HG02610 (cell line): Measurements from ENCODE around the gene ITPR1.

ENCODE experiments used
- ATAC-seq: cut with Tn5 transposase; IDR thresholded peaks from one replicate; pipeline ENCODE4 v1.9.1; 2021; ENCODE audit warnings: mild to moderate bottlenecking, moderate library complexity; ENCODE audit not compliant: unreplicated experiment

The ITPR1 gene

GRCh38 chr3:4564928-4565586, 71.9 kb downstream of the ITPR1 start:
- no peak for ATAC-seq

GRCh38 chr3:4565809-4566501, 72.8 kb downstream of the ITPR1 start:
- no peak for ATAC-seq

DNA sequence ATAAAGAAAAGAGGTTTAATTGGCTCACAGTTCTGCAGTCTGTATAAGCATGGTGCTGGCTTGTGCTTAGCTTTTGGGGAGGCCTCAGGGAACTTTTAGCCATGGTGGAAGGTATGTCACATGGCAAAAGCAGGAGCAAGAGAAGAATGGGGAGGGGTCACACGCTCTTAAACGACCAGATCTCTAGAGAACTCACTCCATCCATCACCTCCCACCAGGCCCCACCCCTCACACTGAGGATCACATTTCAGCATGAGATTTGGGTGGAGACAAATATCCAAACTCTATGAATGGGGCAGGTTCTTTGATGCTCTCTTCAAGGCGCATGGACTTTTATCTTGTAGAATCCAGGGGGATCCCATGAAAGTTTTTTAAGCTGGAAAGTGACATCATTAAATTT, 75.7 kb downstream of the ITPR1 start:
- ATAC-seq: no peak

GRCh38 chr3:4570840-4571621, 77.9 kb downstream of the ITPR1 start:
- peak; percentile 75 for ATAC-seq

DNA sequence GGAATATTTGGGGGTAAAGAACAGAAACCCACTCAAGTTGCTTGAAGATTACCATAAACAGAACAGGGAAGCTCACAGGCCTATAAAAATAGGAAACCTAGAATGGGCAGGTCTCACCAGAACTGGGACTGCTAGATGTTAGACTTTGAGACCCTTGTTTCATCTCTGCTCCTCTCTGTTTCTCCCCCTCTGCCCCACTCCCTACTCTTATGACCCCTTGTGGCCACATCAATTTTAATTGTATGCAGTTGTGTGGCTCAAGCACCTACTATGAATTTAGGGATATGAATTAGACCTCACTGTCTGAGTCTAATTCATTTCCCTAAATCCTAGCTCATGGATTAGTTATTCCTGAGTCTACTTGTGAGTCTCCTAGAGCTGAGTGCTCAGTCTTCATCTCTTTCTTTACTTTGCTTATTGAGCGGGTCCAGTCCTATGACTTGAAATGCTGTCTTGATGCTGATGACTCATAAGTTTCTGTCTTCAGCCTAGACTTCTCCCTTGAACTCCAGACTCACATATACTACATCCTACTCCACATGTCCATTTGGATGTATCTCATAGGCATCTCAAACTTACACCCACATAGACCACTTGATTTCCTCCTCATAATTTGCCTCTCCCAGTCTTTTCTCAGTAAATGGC, 78.7 kb downstream of the ITPR1 start:
- peak; percentile 38 for ATAC-seq

DNA sequence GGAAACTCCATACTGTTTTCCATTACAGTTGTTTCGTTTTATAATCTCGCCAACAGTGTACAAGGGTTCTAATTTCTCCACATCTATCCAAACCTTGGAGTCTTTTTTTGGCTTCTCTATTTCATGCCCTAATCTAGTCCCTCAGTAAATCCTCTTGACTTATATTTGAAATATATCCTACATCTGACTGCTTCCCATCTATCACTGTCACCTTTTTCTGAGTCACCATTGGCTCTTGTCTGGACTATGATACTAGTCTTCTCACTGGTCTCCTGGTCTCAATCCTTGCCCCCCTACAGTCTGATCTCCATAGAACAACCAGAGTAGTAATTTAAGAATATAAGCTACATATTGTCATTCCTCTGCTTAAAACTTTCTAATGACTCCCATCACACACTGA, 80.0 kb downstream of the ITPR1 start:
- no peak for ATAC-seq

DNA sequence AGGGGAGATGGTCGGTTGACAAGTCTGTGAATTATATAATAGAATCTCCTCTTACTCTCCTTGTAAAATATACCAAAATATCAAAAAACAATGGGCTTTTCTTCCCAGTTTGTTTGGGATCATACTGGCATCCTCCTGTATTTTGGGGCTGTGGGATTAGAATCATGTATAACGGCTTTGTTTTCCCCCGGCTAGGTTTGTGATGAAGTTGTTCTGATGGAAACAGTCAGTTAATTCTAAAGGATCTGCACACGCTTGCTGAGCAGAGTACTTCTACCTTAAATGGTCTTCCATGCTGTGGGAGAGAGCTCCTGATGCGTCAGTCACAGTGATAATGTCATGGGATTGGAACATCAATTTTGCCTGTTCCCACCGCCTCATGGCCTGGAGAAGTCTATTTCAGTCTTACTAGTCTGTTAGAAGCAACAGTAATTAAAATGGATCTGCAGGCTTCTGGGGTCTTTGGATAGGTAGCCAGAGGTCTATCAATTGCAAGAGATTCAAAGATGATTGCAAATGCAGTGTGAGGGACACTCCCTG, 81.3 kb downstream of the ITPR1 start:
- ATAC-seq: no peak

- no peak for ATAC-seq
These were observed 82.2 kb downstream of the ITPR1 start for GRCh38 chr3:4575381-4575780.

- ATAC-seq: no peak
These were observed 84.6 kb downstream of the ITPR1 start for GRCh38 chr3:4577721-4578120.

- ATAC-seq: no peak
These were observed 87.4 kb downstream of the ITPR1 start for GRCh38 chr3:4580346-4581123.

DNA sequence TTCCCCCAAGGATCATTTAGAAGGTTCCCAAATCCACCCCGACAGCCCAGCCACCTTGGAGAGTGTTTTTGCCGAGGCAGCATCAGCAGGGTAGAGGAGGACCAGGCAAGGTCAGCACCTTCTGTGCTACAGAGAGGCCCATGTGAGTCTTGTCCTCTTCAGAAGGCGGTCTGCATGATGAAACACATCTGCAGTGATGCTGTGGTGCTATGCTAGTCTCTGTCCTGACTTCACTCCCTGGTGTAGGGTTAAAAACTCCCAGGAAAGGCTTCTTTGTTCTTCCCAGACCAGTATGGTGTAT, 87.9 kb downstream of the ITPR1 start:
- ATAC-seq: no peak

DNA sequence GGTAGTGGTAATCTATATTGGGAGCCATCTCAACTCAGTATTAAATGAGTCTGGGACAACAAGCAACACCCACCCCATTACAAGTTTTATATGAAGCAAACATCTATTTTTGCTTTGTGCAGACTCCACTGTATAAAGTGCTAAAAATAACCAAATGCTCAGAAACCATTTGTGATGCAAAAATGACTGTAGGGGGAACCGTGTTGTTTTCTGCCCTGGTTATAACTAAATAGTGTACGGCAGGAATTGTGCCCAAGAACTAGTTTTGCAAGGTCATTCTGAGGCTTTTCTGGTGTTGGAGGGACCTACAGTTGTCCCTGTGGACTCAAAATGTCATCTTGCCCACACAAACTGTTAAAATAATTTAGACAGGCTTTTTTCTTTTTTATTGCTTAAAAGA, 88.3 kb downstream of the ITPR1 start:
- ATAC-seq: no peak

DNA sequence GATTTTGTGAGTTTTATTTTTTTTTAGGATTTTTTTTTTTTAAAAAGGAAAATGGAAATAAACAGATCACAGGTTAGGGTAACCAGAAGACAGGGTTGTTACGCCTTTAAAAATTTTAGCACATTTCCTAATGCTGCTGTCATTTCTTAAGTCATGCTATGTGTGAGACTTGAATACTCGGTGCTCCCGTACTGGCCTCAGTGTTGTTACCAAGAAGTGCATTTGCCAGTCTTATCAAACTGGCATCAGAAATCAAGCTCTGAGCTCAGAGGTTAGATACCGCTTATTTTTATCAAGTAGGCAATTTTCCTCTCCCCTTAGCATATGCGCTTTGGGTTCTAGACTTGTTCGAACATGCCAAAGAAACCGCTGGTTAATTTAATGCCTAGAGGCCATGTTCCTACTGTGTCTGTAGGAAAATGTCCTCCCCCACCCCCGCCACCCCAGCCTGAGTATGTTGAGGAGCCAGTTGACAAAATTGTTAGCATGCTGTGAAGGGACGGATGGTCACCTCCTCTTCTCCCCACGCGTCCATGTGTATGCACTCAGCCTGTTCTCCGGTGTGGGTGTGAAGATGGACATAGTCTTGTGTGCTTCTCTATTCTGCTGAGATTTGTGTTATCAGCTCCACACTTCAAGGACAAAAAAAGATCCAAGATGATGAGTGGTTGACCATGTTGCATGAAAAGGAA, 88.9 kb downstream of the ITPR1 start:
- ATAC-seq: no peak

DNA sequence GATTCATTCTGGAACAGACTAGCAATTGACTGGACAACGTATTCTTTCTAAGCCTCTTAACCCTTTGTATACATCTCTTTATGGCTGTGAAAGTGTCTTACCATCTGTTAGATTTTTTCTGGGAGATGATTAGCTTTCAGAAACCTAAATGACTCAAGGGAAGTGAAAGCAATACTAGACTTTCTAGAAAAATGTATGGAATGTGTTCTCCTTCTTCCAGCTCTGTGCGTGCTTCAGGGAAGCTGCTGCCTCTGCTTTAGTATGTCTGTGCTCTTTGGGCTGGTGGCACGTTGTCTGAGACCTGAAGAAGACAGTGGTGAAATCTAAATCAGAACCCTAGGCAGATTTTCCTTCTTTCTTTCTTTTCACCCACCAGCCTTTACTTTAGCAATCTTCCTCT, 89.5 kb downstream of the ITPR1 start:
- no peak for ATAC-seq

DNA sequence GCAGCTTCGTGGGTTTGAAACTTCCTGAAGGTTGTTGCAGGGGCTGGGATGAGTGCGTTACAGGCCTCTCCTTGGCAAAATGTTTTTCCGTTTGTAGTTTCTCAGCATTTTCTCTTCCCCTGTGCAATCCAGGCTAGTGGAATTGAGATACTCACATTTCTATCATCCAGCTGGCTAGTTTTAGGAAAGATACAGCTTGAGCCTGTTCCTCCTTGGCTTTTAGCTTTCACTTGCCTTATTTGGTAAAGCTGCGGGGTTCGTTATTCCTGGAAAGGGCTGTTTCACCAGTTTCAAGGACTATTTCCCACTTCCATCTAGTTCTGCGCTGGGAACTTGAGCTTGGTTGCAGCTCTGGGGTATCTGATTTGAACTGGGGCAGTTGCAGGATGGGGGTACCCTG, 90.3 kb downstream of the ITPR1 start:
- no peak for ATAC-seq

DNA sequence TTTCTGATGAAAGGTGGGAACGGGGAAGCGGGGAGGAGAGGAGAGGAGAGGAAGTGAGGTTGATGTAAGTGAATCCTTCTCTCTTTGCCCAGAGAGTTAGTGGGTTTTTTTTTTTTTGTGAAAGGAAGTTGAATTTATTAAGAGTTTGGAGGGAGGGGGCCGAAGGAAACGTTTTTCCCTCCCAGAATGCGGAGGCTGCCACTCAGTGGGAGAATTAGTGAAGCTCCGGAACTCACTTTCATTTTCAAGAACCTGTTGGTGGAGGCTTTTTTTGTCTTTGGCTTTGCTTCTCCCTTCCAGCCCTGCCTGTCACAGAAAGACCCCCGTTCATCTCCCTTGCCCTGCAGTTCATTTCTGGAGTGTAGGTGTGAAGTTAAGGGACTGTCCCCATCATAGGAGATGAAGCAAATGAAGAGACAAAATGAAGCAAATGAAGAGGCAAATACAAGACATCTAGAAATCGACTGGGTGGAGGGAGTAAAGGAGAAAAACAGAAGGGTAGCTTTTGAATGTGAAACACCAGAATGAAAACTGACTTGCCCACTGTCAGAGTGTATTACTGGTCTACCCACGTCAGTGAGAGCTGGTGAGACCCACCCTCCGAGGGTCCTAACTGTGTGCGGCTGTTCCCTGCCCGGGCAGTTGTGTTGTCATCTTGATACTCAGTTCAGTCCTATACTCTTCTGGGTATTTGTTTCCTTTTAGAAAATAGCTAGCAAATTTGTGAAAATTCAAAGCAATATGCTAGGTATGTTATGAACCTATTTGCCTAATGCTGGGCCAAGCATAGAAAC, 91.5 kb downstream of the ITPR1 start:
- peak; percentile 50 for ATAC-seq

DNA sequence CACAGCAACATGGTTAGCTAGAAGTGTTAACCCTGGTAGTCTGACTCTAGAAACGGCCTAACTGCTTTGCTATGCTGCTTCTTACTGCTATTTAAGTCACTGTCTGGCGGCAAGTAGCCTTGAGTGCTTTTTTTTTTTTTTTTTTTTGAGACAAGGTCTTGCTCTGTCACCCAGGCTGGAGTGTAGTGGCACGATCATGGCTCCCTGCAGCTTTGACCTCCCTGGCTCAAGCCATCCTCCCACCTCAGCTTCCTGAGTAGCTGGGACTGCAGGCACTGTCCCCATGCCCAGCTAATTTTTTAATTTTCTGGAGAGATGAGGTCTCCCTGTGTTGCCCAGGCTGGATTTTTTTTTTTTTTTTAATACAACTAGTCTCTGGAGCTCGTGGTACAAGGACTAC, 93.2 kb downstream of the ITPR1 start:
- no peak for ATAC-seq

- ATAC-seq: peak; percentile 46
These were observed 94.1 kb downstream of the ITPR1 start for GRCh38 chr3:4587061-4587837.

- no peak for ATAC-seq
These were observed 94.6 kb downstream of the ITPR1 start for GRCh38 chr3:4587838-4588105.
